GM21723 (cell line): Measurements from ENCODE around the gene PSMD2.

Experiments used
- ATAC-seq: cut with Tn5 transposase; IDR thresholded peaks from one replicate; pipeline ENCODE4 v1.9.1; 2021; ENCODE audit warnings: mild to moderate bottlenecking, moderate library complexity; ENCODE audit not compliant: unreplicated experiment

The PSMD2 gene

DNA sequence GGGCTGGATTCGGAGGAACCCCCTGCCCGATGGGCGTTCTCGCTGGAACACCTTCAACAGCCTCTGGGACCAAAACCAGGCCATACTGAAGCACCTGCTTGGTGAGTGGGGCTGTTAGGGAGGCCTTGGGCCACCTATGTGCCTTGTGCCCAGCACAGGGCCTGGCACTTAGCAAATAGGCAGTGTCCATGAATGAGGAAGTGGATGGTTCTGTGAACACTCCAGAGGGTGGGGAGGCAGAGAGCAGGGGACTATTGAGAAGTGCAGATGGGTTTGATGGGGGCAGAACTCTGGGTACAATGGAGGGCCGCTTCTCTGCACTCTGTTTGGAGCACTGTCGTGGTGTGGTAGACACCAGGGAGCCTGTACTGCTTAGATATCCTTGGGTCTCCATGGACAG is 21.7 kb upstream of the PSMD2 start:
- ATAC-seq = no peak

DNA sequence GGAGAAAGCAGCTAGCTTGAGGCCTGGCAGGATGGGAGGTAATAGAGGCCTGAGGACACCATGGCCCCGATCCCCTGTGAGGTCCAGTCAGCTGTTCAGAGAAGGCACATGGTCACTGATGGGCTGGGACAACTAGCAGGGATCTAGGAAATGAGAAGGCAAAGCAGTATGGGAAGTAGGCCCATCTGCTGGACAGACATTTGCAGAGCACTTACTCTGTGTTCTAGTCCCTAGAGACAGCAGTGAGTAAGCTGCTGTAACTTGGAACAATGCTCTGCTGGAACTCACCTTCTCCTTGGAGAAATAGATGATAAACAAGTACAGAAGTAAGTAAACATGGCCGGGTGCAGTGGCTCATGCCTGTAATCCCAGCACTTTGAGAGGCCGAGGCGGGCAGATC is 16.1 kb upstream of the PSMD2 start:
- ATAC-seq = no peak

DNA sequence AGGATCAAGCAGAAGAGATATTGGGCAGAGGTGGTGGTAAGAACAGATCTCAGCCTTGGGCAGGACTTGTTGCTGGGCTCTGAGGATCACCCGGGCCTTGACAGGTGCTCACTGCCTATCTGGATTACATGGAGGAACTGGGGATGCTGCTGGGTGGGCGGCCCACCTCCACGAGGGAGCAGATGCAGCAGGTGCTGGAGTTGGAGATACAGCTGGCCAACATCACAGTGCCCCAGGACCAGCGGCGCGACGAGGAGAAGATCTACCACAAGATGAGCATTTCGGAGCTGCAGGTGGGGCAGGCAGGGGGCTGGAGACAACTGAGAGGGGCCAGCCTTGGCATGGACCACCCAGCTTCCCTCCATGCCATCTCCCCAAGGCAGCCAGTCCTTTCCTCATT is 15.4 kb upstream of the PSMD2 start:
- ATAC-seq = no peak

DNA sequence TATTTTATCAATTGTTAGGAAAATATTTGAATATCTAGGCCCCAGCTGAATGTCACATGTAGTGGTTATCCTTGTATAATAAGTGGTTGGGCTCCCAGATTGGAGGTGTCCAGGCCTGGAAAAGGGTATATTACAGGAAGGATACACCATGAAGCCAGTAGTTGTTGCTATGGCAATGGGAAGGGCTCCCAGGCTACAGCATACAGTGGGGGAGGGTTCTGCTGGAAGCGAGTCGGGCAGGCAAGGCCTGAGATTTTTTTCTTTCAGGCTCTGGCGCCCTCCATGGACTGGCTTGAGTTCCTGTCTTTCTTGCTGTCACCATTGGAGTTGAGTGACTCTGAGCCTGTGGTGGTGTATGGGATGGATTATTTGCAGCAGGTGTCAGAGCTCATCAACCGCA is 14.3 kb upstream of the PSMD2 start:
- no peak for ATAC-seq

DNA sequence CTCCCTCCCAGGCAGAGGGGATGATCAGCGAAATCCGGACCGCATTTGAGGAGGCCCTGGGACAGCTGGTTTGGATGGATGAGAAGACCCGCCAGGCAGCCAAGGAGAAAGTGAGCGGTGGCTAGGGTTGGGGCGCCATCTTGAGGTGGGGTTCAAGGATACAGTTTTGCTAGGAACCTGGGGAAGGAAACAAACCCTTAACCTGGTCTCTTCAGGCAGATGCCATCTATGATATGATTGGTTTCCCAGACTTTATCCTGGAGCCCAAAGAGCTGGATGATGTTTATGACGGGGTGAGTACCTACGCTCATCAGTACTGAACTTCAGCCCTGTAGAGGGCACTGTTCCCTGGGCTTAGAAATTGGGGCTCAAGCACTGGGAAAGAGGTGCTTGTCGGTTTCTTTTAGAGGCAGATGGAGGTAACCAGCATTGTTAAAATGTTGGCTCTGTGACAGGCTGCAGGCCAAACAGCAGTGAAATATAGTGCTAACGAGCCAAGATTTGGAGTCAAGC is 9.6 kb upstream of the PSMD2 start:
- ATAC-seq = peak; percentile 55

DNA sequence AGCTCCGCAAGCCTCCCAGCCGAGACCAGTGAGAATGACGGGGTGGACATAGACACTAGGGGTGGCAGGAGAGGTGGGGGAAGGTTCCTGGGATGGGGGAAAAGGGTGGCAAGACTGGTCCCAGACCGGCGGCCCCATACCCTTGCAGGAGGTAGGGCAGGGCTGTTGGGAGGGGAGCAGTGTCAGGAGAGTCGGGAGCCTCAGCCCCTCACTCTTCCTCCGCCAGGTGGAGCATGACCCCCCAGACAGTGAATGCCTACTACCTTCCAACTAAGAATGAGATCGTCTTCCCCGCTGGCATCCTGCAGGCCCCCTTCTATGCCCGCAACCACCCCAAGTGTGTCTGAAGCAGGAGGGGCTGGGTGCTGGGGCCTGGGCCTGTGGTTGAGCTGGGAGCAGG is 8.7 kb upstream of the PSMD2 start:
- ATAC-seq = no peak

DNA sequence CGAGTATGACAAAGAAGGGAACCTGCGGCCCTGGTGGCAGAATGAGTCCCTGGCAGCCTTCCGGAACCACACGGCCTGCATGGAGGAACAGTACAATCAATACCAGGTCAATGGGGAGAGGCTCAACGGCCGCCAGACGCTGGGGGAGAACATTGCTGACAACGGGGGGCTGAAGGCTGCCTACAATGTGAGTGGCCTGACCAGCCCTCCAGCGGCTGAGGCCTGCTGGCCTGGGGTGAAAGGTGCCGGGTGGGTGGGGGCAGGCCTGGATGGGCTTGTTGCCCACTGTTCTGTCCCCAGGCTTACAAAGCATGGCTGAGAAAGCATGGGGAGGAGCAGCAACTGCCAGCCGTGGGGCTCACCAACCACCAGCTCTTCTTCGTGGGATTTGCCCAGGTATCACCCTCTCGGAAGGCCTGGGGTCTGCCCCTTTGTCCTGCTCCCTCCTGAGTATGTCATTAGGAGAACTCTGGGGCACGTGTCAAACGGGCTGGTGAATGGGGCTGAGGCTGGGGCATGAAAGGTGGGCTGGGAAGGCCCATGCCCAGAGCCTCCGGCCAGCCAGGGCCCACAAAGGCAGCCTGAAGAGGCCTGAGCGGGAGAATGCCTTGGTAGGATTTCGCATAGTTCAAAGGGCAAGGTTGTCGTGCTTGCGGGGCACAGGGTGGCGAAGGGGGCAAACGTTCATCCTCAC is 7.8 kb upstream of the PSMD2 start:
- no peak for ATAC-seq

DNA sequence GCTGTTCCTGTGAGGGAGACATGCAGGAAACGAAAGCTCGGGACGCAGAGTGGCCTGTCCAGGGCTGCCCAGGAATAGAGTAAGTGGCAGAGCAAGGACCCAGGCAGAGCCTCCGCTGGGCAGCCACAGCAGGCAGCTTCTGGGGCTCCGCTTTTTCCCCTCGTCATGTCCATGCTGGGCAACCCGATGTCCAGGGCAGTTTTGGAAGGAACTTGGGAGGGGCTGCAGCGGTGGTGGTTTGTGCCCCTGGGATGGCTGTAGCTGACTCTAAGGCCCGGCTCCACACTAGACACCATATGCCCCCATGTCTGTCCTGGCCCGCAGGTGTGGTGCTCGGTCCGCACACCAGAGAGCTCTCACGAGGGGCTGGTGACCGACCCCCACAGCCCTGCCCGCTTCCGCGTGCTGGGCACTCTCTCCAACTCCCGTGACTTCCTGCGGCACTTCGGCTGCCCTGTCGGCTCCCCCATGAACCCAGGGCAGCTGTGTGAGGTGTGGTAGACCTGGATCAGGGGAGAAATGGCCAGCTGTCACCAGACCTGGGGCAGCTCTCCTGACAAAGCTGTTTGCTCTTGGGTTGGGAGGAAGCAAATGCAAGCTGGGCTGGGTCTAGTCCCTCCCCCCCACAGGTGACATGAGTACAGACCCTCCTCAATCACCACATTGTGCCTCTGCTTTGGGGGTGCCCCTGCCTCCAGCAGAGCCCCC is 7.1 kb upstream of the PSMD2 start:
- no peak for ATAC-seq

DNA sequence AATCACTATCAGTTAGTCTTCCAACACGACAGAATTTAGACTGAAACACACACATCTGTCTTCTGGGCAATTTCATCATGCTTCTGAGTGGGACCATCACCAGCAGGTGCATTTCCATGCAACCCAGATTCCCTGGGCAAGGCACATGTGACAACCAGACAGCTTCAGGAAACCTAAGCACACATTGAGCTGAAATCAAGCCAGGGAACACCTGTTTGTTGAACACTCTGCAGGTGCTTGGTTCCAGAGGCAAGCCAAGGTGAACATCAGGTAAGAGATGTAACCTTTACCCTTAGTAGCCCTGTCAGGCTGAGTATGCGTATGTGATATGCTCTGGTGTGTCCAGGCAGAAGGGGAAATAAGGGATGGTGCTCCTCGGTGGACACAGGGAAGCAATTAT is 3.3 kb upstream of the PSMD2 start:
- no peak for ATAC-seq

DNA sequence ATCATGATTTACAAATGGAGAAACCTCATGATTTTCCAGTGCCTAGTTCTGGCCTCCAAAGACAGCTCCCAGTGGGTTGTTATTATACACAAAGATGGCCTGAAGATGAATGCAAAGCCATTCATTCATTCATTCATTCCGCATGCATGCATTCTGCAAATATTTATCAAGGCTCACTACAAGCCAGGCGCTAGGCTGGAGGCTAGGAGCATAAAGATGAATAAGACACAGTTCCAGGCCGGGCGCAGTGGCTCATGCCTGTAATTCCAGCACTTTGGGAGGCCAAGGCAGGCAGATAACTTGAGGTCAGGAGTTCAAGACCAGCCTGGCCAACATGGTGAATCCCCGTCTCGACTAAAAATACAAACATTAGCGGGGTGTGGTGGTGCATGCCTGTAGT is 2.4 kb upstream of the PSMD2 start:
- no peak for ATAC-seq

DNA sequence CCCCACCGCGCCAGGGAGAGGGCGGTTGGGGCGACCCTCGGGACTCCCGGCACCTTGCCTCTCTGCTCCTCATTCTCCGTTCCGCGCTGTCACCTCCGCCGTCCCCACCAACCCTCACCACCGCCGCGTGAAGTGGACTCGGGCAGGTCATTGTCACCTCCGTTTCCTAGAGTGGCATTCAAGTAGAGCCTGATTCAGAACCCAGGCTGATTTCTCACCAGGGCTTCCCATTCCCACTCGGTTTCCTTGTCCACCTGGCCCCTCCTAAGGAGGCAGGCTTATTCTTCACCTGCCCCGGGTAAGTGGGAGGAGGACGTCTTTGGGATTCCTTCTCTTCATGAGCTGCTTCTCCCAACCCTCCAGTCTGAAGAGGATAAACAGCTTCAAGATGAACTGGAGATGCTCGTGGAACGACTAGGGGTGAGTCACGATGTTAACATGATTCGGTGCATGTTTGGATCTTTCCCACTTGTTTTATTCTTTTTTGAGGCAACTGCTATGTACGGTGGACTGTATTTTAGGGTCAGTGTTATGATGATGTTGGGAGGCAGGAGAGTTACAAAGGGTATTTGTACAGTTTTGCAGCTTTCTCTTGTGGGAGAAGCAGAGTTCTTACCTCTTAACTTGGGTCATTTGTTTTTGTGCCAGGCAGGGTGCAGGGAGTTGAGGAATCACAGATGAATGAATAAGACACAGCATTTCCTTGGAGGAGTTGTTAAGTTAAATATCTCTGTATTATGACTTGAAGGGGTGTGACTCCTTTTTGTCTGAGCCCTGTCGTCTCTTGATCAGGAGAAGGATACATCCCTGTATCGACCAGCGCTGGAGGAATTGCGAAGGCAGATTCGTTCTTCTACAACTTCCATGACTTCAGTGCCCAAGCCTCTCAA is 692 bp downstream of the PSMD2 start:
- no peak for ATAC-seq

DNA sequence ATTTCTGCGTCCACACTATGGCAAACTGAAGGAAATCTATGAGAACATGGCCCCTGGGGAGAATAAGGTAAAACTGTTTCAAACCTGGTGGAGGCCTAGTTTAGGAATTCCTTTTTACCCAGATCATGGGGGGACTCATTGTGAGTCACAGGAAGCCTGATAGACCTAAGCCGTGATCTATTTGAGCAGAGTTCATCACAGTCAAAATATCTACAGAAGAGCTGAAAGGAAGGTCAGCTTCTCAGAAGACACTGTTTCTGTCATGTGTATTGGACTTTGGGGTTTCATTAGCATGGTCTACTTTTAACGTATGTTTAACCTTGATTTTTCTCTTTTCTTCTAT is 1.3 kb downstream of the PSMD2 start:
- no peak for ATAC-seq

DNA sequence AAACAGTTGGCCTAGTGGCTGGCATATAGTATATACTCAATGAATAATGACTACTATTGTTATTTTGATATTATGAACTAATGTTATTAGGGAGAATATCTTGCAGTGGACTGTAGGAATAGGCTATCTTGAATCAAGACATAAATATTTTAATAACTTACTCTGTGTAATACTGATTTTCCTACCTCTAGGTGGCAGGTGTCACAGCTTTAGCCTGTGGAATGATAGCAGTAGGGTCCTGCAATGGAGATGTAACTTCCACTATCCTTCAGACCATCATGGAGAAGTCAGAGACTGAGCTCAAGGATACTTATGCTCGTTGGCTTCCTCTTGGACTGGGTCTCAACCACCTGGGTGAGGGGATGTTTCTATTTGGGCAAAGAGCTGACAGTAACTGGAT is 6.5 kb downstream of the PSMD2 start:
- ATAC-seq = no peak

DNA sequence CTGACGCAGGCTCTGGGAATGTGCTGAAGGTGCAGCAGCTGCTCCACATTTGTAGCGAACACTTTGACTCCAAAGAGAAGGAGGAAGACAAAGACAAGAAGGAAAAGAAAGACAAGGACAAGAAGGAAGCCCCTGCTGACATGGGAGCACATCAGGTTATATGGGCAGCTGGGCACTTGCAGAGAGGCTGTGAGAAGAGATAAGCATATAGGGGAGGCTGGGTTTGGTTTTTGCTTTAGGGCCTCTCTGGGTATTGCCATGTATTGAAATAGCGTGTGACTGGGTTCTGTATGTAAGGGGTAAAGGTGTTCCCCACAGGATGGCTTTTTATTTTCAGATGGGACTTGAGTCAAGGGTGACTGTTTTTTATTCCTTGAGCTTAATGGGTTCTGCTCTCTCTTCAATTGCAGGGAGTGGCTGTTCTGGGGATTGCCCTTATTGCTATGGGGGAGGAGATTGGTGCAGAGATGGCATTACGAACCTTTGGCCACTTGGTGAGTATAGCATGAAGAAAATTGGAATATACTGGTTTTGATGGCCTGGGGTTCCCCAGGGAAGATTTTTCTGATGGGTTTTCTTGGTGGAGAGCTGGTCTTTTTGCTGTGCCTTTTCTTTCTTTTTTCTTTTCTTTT is 7.4 kb downstream of the PSMD2 start:
- no peak for ATAC-seq

DNA sequence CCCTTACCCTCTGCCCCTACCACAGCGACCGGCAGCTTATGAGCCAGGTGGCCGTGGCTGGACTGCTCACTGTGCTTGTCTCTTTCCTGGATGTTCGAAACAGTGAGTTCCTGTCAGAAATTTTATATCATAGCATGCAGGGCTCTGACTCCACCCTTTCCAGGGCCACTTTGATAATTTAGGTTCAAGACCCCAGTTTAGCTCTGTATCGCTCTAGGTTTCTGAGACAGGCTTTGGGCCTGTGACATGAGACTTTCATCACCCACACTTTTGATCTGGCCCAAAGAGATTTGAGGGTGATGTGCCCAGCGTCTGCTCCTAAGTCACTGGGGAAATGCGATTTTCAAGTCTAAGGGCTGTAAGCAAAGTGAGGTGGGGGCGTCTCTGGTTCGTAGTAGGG is 8.9 kb downstream of the PSMD2 start:
- ATAC-seq = no peak

DNA sequence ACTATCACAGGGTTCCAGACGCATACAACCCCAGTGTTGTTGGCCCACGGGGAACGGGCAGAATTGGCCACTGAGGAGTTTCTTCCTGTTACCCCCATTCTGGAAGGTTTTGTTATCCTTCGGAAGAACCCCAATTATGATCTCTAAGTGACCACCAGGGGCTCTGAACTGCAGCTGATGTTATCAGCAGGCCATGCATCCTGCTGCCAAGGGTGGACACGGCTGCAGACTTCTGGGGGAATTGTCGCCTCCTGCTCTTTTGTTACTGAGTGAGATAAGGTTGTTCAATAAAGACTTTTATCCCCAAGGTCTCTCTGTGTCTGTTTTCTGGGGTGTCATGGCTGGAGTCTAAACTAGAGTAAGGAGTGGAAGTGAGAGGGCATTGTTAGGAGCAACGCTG is 9.7 kb downstream of the PSMD2 start:
- ATAC-seq = no peak

DNA sequence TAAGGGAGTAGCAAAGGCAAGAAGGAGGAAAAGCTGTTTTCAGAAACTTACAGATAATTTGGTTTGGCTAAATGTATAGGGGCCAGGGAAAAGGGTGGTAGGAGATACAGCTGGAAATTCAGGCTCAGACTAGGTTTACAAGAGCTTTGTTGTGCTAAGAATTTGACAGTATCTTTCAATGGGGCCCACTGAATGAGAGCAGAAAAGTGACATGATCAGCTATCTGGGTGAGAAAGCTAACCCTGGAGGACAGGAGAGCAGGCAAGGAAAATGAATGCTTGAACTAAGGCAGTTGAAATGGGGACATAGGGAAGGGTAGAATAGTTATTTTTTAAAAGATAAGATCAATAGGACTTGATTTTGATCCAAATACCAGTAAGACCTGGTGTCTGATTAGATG is 12.6 kb downstream of the PSMD2 start:
- no peak for ATAC-seq

DNA sequence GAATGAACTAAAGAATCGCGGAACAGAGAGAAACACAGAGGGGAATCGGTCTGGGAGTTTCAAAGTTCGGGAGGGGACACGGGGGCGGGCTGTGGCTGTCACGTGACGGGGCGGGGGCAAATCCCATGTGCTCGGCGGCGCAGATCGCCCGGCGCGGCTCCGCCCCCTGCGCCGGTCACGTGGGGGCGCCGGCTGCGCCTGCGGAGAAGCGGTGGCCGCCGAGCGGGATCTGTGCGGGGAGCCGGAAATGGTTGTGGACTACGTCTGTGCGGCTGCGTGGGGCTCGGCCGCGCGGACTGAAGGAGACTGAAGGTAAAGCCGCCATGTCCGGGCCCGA is 15.3 kb downstream of the PSMD2 start, which contains the start of gene EIF4G1:
EIF4G1 (plus strand) TSS at position 244 of the 337 bp plus-strand sequence. CDS start 1,191 bp downstream, outside the sequence.
- peak; percentile 82 for ATAC-seq

DNA sequence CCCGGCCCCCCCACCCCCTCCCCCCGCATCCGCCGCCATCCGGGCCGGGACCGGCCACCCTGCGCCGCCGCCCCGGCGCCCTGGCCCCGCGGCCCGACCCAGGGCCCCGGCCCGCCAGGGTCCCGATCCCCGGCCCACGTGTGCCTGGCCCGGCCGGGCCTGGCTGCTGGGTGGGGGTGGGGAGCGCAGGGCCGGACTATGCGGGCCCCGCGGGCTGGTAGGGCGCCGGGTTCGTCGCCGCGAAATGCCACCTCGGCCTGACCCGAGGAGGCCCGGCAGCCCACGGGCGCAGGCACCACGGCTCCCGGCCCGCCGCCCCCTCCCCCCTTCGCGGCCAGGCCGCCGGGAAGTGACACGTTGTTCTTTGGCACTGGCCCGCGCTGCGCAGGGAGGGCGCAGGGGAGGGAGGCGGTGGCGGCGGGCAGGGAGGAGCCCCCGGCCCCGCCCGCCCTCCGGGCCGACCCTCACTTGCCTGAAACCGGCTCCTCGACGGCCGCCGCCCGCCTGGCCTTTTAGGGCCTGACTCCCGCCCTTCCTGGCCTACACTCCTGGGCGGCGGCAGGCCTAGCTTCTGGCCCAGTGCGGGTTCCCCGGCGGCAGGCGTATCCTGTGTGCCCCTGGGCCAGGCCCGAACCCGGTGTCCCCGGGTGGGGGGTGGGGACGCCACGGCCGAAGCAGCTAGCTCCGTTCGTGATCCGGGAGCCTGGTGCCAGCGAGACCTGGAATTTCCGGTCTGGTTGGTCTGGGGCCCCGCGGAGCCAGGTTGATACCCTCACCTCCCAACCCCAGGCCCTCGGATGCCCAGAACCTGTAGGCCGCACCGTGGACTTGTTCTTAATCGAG is 15.9 kb downstream of the PSMD2 start:
- ATAC-seq = peak; percentile 50

DNA sequence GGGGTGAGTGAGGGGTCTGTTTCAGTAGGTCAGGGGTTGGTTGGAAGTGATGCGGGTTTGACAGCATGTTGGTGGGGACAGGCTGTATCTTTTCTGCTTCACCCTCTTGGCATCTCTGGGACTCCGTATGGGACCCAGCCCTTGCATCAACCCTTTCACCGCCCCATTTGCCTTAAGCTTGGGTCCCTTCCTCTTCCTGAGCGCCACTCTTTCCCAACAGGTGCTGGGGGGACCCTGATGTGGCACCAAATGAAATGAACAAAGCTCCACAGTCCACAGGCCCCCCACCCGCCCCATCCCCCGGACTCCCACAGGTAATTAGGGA is 16.5 kb downstream of the PSMD2 start:
- peak; percentile 10 for ATAC-seq
